Stimulated activated CD4-positive, alpha-beta T cell treated with anti-CD3 and anti-CD28 coated beads, TNF-alpha, amount 100 ng/mL, for 24 hours (primary cell): ENCODE results near the gene PSMD1.

Source experiments
- DNase-seq, 3 experiments: peaks; one replicate each; pipeline ENCODE4 v3.0.0-alpha.2; 2020; ENCODE audit warnings: low read depth in 3 of 3

The PSMD1 gene

DNA sequence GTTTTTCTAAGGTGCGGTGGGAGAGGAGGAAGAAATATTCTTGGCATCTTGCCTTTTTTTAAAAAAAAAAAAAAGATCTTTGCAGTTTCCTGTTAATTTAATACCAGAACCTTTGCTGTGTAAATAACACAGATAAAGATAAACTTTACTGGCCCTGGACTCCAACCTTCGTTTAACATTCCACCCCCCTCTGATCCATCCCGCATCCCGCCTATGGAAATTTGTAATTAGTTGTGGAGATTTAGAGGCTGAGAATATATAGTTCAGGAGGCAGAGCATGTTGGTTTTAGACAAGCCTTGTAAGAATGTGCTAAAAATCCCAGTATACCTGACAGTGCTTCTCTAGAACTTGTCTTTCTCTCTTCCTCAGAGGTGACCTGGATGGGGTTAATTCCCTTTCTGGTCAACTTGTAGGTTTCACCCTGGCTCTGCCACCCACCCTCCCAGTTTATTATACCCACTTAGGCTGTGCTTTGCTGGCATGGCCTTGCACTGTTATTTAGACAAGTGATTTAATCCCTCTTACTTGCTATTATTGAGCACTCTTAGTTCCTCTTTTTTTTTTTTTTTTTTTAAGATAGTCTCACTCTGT is 22.3 kb upstream of the PSMD1 start:
- no peak for DNase-seq

DNA sequence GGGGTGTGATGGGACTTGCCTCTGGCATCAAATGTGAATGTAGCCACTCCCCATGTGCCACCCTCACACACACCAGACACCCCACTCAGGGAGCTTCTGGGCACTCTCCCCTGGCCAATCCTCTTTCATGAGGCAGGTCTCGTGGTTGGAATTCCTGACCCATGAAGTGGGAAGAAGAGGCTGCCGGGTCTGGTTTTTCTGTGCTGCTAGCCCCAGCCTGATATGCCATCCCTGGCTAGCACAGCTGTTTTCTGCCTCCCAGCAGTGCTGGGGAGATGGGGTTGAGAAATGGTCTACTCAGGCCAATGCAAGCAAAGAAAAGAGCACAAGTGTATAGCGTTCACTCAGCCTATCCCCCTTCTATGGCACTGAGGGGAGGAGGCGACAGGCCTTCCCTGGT is 20.5 kb upstream of the PSMD1 start:
- no peak for DNase-seq

DNA sequence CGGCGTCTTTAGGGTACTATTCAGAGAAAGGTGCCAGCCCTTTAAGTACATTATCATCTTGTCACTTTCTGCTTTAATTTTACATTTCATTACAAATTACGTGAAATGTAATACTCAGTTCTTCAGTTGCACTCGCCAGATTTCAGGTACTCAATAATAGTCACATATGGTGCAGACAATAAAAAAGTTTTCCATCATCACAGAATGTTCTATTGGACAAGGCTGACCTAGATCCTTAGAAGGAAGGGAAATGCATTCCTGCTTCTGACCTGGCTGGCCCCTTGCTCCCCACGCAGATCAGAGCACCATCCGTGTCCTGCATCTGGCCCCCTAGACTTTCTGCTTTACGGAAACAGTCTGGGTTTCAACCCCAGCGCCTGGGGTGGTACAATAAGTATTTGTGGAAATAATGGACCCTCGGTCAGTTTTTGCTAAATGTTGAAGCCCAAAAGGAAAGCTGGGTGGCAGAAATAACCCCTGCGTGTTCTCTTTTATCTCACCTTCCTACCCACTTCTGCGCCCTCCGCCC is 20.0 kb upstream of the PSMD1 start:
- no peak for DNase-seq

GRCh38 chr2:231037202-231037730 is 19.4 kb upstream of the PSMD1 start, which contains the start of gene C2orf72:
Gene C2orf72 (plus strand): TSS chr2:231037523. CDS start chr2:231037566, 43 bp downstream.
- DNase-seq, result no peak

GRCh38 chr2:231037731-231038482 is 18.8 kb upstream of the PSMD1 start:
- DNase-seq, result no peak

GRCh38 chr2:231038483-231039293 is 18.0 kb upstream of the PSMD1 start:
- DNase-seq, result no peak

GRCh38 chr2:231039294-231039664 is 17.4 kb upstream of the PSMD1 start:
- DNase-seq, result no peak

DNA sequence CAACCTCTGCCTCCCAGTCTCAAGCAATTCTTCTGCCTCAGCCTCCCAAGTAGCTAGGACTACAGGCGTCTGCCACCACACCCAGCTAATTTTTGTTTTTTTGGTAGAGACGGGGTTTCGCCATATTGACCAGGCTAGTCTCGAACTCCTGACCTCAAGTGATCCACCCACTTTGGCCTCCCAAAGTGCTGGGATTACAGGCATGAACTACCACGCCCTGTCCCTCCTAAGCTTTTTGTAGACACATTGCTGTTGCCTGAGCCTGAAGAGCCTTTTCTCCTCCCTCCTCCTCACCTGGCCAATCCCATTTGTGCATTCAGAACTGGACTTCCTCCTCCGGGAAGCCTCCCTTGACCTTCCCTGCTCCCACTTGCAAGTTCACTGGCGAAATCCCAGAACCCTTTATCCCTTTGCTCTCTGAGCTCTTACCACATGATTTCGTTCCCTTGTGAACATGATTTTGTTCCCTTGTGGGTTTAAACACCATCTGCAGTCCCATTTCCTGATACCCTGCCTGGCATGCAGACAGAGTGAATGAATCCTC is 16.8 kb upstream of the PSMD1 start:
- DNase-seq, result no peak

DNA sequence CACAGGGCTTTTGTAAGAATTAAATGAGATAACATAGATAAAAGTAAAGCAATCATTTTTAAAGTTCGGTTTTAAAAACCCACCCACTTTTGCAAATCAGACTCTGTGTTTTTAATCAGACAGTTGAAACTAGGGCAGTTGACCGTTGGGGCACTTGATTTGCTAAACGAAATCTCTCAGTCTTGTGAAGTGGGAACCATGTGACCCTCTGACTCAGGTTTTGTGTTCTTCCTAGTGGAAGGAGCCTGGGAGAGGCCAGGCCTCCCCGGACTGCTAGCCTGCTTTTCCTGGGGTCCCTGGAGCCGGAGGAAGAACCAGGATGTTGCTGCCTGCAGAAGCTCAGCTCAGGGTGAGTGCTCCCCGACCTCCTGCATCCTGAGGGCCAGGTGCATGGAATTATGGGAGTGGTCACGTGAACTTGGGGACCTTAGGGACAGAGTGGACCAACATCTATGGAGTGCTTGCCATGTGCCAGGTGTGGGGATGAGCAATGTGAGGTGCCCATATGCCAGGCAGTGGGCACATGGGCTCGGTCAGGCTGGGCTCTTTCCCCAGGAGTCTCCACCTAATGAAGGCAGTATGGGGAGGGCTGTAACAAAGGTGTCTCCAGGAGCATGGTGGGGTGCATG is 15.5 kb upstream of the PSMD1 start:
- DNase-seq, result no peak

- DNase-seq, result no peak
These were observed 12.9 kb upstream of the PSMD1 start for GRCh38 chr2:231043796-231044195.

- DNase-seq, result no peak
These were observed 9.8 kb upstream of the PSMD1 start for GRCh38 chr2:231046916-231047273.

GRCh38 chr2:231047274-231047922 is 9.3 kb upstream of the PSMD1 start:
- no peak for DNase-seq

GRCh38 chr2:231047923-231048915 is 8.4 kb upstream of the PSMD1 start:
- no peak for DNase-seq

DNA sequence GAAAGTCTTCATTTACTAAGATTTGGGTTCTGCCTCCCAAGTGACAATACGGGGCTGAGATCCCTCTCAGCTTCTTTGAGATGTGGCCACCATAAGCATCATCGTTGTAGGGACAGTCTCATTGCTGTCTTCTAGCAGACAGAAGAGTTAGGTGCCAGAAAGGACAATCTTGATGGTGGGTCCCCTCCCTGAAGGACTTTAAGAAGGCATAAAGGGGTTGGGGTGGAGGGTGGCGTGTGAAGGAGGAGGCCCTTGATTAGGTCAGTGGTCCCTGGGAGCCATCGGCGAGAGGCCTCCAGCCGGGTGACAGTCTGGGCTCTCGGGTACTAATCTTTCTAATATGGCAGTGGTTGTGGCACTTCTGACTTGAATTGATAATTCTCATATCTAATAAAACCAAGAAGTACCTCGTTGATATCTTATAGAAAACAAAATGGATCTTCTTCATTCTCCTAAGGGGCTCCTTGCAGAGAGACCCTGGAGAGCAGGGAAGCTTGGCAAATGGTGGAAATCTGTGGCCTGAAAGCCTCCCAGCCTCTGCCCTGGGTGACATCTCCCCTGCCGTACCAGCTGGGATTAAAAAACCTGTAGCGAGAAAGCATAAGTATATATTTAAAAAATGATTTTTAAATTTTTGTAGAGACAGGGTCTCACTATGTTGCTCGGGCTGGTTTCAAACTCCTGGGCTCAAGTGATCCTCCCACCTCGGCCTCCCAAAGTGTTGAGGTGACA is 7.2 kb upstream of the PSMD1 start:
- no peak for DNase-seq

- no peak for DNase-seq
These were observed 6.4 kb upstream of the PSMD1 start for GRCh38 chr2:231050018-231050901.

- no peak for DNase-seq
These were observed 5.6 kb upstream of the PSMD1 start for GRCh38 chr2:231051116-231051515.

DNA sequence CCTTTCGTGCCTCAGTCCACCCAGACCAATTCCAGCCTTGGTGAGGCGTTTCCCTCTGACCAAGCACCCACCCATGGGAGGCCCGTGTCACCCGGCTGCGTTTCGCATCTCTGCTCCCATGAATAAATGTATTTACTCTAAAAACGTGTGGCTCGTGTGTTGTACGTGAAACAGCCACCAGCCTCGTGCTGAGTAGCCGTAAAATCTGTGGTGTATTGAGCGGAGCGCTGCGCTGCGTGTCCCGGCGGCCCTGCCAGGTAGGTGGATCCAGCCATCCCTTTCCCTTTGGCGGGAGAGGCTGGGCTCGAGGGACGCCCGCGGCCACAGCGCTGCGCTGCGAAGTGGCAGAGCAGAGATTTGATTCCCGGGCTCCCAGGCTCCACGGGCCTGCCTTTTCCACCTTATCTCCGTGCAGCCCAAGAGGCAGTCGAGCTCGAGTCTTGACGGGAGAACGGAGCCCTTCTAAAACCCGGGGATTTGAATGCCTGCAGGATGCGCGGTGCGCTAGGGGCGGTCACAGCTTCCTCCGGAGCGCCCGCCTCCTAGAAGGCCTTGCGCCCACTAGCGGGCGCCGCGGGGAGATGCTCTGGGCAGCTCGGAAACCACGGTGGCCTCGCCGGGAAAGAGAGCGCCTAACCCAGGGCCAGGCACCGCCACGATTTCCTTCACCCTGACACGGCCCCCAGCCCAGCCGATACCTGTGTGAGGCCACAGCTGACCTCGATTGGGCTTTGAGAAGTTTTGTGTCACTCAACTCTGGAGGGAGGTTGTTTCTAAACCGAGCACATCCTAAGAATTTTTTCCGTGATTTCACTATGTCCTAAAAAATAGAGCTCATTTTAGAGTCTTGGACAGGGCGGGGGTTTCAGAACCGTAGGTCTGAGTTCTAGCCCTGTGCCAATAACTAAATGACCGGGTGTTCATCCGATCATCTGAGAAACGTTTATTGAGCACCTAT is 3.9 kb upstream of the PSMD1 start:
- DNase-seq, result peak; percentile 71 to 83 (median 75)
